Esophagus muscularis mucosa (tissue), 4 donors: ENCODE data around the gene ZNF682.

ENCODE experiments used
- EP300 ChIP-seq: sonication (generic); formaldehyde crosslinking; IDR thresholded peaks from one replicate; pipeline ENCODE4 v1.6.1; 2017; ENCODE audit warnings: antibody characterized with exemption
- POLR2A ChIP-seq: fragments of 450-650 bp; IDR thresholded peaks from one replicate; pipeline ENCODE4 v1.6.1; 2017; ENCODE audit warnings: antibody characterized with exemption, moderate library complexity, mild to moderate bottlenecking, low read depth
- POLR2AphosphoS5 ChIP-seq, 2 donors: sonication (generic); formaldehyde crosslinking; IDR thresholded peaks; one replicate each; pipeline ENCODE4 v1.6.1; 2017; ENCODE audit warnings: antibody characterized with exemption in 2 of 2
- TF ChIP-seq, protein P1 (sequence below), 3 experiments: fragments of 200-600 bp in 2 of 3; fragments of 450-650 bp in 1 of 3; sonication (generic) in 2 of 3; IDR thresholded peaks; one replicate each; pipeline ENCODE4 v1.5.1; 2017 to 2019; ENCODE audit warnings: antibody characterized with exemption in 3 of 3, mild to moderate bottlenecking in 2 of 3, moderate library complexity in 1 of 3

DNA sequence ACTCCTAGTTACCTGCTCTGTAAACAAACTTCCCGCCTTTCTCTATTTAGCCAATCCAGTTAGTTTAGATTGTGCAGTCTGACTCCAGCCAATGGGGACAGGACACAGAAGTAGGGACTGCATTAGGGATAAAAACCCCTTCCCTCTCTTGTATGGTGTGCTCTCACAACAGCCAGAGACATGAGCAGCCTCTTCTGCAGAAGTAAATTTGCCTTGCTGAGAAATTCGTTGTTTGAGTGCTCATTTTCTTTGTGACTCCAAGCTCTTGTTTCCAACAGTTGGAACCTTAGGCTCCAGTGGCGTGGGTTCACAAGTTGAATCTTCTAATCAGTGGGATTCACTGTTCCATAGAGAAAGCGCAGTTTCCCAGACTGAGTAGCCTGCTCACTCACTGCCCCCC lies 72.4 kb downstream of the ZNF682 start:
- no peak for TF ChIP-seq POLR2A
- TF ChIP-seq, protein P1, sequence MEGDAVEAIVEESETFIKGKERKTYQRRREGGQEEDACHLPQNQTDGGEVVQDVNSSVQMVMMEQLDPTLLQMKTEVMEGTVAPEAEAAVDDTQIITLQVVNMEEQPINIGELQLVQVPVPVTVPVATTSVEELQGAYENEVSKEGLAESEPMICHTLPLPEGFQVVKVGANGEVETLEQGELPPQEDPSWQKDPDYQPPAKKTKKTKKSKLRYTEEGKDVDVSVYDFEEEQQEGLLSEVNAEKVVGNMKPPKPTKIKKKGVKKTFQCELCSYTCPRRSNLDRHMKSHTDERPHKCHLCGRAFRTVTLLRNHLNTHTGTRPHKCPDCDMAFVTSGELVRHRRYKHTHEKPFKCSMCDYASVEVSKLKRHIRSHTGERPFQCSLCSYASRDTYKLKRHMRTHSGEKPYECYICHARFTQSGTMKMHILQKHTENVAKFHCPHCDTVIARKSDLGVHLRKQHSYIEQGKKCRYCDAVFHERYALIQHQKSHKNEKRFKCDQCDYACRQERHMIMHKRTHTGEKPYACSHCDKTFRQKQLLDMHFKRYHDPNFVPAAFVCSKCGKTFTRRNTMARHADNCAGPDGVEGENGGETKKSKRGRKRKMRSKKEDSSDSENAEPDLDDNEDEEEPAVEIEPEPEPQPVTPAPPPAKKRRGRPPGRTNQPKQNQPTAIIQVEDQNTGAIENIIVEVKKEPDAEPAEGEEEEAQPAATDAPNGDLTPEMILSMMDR (IDR thresholded peaks at IDR 0.05), result no peak
- TF ChIP-seq EP300, result no peak
- no peak for TF ChIP-seq POLR2AphosphoS5 (IDR thresholded peaks at IDR 0.05)
